Keratinocyte (primary cell): ENCODE measurements around the gene ALLC.

Experiments used
- CTCF ChIP-seq, 3 experiments: IDR thresholded peaks in 1 of 3; conservative IDR thresholded peaks in 1 of 3; optimal IDR thresholded peaks in 1 of 3; 2 replicates in 2 of 3; 3 replicates in 1 of 3; pipeline versions ENCODE3 to v1.5.1; 2011; ENCODE audit warnings: low read length in 3 of 3, mild to moderate bottlenecking in 3 of 3, moderate library complexity in 2 of 3, control low read depth in 1 of 3, inconsistent platforms in 1 of 3; ENCODE audit not compliant: insufficient read depth in 2 of 3; ENCODE audit errors: extremely low read depth in 1 of 3
- EZH2 ChIP-seq: IDR thresholded peaks from one replicate; pipeline ENCODE4 v1.6.1; 2012; ENCODE audit warnings: inconsistent platforms, mild to moderate bottlenecking, low read length, moderate library complexity

- TF ChIP-seq CTCF (optimal IDR thresholded peaks at IDR 0.05 in 1 of 3, IDR thresholded peaks at IDR 0.05 in 1 of 3, conservative IDR thresholded peaks at IDR 0.05 in 1 of 3; ENCODE audit: extremely low read depth in 1 of 3, insufficient read depth in 2 of 3, low read length in 3 of 3) (no peak), EZH2 (no peak)
These were observed 45.1 kb upstream of the ALLC start for GRCh38 chr2:3612639-3613523.
